ENCODE measurements around the gene ST3GAL2.

Gene ST3GAL2

DNA sequence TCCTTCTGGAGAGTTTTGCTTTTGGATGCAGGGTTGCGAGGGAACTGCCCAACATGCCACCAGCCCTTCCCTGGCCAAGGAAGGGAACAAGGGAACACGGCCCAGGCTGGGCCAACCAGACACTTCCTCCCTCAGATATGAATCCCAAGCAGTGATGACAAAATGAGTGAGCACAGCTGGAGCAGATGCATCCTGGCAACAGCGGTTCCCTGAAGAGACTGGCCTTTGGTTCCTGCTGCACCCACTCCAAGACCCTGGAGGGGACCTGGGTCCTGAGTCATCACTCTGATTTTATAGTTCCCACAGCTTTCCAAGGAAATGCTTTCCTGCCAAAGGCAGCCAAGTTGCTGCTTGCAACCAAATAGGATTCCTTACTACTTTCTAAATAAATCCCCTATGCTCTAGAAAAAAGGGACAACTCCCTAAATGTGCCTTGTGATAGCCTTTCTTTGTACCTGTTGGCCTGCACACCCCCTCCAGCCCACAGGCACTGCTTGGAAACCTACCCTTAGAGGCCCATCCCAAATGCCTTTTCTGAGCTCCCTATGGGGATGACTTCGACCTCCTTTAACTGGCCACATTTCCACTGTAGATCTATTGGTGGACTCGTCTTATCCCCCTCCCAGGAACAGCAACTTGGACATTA is 5.3 kb downstream of the ST3GAL2 start:
- DNase-seq (ENCODE audit: low spot score in 2 of 2) (no peak), ATAC-seq (no peak)
- Mint-ChIP-seq H3K4me3 (no peak overlapping the region), H3K9me3 (no peaks in the 10 kb centered on the region), H3K36me3 (peaks cover 18% of the 10 kb centered on the region), H3K27ac (peak overlapping the region; percentile 84), H3K4me1 (peaks cover 61% of the 10 kb centered on the region)

DNA sequence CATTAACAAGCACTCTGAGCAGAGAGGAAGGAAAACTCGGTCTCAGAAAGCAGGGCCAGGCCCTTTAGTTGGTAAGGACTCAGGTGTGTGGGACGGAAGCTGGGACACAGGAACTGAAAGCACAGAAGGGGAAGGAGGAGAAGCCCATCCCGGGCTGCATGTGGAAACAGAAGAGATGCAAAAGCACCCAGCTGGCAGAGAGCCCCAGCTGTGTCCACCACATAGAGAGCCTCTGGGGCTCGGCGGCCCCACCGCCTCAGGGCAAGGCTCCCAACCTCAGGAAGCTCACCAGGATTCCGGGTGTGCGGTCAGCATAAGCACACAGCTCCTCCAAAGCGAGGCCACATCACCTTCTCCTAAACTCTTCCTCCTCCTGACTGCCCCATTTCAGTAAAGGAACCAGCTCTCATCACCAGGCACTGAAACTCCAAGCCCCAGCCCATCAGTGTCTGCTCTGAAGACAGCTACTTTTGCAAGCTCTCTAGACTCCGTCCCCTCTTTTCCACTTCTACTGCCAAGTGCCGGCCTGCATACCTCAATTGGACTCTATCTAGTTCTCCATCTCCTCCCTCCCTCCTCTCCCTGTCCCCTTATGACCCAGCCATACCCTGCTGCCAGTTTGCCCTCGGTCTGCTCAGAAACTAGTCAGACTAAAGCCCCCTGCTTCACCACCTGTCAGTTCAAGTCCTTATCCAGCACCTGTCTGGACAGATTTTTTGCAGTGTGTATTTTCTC is 6.0 kb downstream of the ST3GAL2 start:
- Mint-ChIP-seq H3K9me3 (no peaks in the 10 kb centered on the region), H3K36me3 (peaks cover 12% of the 10 kb centered on the region), H3K4me1 (peaks cover 62% of the 10 kb centered on the region), H3K4me3 (no peak overlapping the region), H3K27ac (peak overlapping the region; percentile 84)
- no peak for DNase-seq (ENCODE audit: low spot score in 2 of 2)
- no peak for ATAC-seq

DNA sequence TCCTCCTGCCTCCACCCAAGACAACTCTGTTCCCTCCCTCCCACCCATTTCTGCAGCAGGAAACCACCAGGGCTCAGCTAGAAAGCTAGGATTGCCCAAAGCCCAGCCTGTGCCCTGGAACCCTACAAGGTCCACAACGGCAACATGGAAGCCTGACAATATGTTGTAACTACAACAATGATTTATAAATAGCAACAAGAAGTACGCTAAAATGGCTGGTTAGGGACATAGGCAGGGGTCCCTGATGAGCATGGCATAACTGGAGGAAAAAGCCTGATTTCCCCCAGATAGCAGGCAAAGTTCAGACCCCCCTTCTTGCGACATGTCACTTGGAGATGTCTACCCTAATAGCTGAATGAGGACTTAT is 6.6 kb downstream of the ST3GAL2 start:
- Mint-ChIP-seq H3K36me3 (peaks cover 8% of the 10 kb centered on the region), H3K9me3 (no peaks in the 10 kb centered on the region), H3K4me3 (no peak overlapping the region), H3K27ac (no peak overlapping the region), H3K4me1 (peaks cover 62% of the 10 kb centered on the region)
- DNase-seq (ENCODE audit: low spot score in 2 of 2) (no peak), ATAC-seq (no peak)

DNA sequence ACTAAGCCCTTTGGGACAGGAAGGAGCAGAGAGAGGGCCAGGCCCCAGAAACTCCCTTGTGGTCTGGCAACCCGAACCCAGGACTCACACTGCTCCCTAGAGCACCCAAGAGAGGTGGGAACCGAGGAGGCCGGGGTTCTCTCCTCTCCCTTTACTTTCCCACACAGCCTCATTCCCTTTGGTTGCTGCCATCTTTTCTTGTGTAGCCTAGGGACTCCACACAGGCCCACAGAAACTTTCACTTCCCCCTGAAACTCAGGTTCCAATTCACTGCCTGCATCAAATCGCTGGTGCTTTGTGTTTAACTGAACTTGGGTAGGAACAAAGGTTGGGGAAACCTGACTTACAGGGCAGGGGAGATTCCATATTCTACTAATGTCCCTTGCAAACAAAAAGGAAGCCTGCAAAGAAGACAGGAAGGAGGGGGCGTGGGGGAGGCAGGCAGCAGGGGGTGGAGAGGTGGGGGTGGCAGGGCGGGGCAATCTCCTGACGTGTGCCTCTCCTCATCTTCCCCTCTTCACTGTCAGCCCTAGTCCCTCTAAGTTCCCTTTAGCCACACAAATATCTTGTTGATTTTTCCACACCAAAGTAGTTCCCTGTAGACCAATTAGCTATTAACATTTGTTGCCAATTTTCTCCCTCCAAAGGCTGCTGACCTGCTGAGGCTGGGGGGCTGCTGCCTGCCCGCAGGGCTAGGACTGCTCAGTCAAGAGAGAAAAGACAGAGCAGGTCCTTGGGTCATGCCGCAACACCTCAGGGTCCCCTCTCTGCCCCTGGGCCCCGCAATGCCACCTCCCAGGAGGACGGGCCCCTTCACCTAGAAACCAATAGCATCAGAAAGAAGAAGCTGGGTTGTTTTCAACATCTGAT is 8.0 kb downstream of the ST3GAL2 start:
- Mint-ChIP-seq H3K27ac (peak overlapping the region; percentile 95), H3K4me1 (peaks cover 52% of the 10 kb centered on the region), H3K9me3 (no peaks in the 10 kb centered on the region), H3K36me3 (peaks cover 8% of the 10 kb centered on the region), H3K4me3 (peak overlapping the region; percentile 53)
- ATAC-seq, result peak; percentile 51
- DNase-seq (ENCODE audit: low spot score in 2 of 2), result no peak

DNA sequence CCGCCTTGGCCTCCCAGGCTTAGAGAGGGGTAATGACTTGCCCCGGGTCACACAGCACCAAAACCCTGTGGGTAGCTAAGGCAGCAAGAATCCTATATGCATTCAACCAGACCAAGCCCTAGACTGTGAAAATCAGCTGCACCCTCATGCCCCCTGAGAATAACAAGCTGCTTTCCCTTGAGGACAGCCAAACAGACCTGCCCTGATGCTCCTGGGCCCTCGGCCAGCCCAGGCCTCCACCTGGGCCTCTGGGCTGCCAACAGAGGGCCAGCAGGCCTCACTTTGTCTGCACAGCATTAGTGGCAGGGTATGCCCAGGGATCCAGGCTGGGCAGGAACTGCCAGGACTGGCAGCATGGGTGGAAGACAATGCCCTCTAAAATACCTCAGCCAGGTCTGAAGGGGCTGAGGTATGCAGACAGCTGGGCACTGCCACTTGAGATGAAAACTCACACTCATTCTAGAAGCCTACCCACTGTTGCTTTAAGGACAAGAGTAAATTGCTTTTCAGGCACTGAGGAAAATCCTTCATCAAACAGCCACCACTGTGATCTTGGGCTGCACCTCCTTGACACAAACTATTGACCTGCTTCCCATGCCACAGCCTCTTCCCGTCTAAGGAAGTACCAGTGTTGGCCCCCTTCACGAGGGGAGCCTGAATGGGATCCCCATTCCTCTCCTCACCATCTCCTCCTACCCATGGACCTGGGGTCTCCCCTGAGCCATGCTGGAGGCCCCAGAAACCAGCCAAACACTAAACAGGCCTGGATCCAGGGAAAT is 8.8 kb downstream of the ST3GAL2 start:
- no peak for DNase-seq (ENCODE audit: low spot score in 2 of 2)
- ATAC-seq, result no peak
- Mint-ChIP-seq H3K27ac (peak overlapping the region; percentile 95), H3K4me1 (peaks cover 52% of the 10 kb centered on the region), H3K9me3 (no peaks in the 10 kb centered on the region), H3K36me3 (peaks cover 16% of the 10 kb centered on the region), H3K4me3 (peak overlapping the region; percentile 53)

DNA sequence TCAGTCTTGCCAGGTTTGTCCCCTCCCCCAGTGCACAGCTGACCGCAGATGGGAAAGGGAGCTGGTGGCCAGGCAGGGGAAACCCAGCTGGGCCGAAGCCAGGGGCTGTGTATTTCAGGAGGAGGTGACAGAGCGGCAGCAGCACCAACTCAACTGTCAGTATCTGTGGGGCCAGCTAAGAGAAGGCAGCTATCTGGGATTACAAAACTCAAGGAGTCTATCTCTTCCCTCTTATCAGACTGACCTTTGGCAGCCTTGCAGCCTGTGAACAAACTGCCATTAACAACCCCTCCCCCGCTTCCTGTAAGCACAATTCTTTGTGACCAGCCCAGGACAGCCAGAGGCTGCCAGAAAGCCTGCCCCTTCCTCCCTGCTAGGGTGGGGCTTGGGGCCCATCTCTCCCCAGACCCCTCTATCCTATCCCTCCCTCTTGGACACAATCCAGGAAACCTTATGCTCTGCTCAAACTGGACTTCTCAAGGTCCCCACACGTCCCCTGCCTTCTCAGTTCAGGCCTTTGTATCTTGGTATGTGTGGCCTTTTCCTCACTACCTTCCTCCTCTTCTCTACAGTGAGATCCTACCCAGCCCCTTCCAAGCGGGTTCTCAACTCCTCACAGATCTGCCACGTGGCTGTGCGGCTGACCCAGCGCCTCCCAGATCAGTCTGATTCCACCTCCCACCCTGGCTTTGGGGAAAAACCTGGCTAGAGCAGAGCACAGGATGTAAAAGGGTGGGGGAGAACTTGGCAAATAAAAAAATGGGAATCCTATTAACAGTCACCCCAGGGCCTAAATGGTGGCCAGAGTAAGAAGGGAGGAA is 10.5 kb downstream of the ST3GAL2 start:
- Mint-ChIP-seq H3K4me1 (peaks cover 44% of the 10 kb centered on the region), H3K4me3 (peak overlapping the region; percentile 63), H3K36me3 (peaks cover 8% of the 10 kb centered on the region), H3K27ac (peak overlapping the region; percentile 95), H3K9me3 (no peaks in the 10 kb centered on the region)
- DNase-seq (ENCODE audit: low spot score in 2 of 2) (peak; percentile 52 to 77), ATAC-seq (peak; percentile 91)

DNA sequence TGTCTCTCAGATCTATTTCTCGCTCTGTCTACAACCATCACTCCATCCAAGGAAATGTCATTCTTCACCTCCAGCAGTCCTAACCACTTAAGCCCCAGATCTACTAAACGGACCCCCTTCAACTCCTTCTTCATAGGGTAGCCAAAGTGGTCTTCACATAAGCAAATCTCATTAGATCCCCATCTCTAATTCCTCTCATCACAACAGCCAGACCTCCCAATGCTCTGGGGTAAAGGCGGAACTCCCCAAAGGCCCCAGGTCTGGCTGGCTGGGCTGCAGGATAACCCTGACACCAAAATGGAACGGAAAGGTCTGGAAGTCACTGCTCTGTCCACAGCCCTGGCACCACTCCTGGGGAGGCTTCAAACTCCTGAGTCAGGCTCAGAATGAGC is 11.1 kb downstream of the ST3GAL2 start:
- no peak for DNase-seq (ENCODE audit: low spot score in 2 of 2)
- Mint-ChIP-seq H3K36me3 (peaks cover 8% of the 10 kb centered on the region), H3K27ac (peak overlapping the region; percentile 95), H3K9me3 (no peaks in the 10 kb centered on the region), H3K4me1 (peaks cover 38% of the 10 kb centered on the region), H3K4me3 (peak overlapping the region; percentile 63)
- no peak for ATAC-seq

DNA sequence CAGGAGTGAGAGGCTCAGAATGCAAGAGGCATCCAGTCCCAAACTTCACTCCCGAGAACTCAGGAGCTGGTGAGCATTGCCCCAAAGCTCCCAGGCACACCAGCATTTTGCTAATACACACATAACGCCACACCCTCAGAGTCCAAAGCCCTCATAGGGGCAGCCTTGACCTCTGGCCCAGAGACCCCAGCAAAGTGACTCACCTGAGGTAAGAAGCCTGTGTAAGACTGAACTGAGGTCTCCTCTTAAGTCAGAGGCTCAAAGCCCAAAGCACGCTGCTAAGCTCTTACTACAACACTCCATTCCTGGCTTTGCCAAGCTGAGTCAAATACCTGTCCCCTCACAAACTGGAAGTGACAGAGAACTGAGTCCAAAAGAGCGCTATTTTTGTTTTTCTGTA is 16.4 kb downstream of the ST3GAL2 start:
- no peak for DNase-seq (ENCODE audit: low spot score in 2 of 2)
- no peak for ATAC-seq
- Mint-ChIP-seq H3K4me3 (no peak overlapping the region), H3K9me3 (no peaks in the 10 kb centered on the region), H3K36me3 (peaks cover 8% of the 10 kb centered on the region), H3K4me1 (peaks cover 49% of the 10 kb centered on the region), H3K27ac (peak overlapping the region; percentile 32)

DNA sequence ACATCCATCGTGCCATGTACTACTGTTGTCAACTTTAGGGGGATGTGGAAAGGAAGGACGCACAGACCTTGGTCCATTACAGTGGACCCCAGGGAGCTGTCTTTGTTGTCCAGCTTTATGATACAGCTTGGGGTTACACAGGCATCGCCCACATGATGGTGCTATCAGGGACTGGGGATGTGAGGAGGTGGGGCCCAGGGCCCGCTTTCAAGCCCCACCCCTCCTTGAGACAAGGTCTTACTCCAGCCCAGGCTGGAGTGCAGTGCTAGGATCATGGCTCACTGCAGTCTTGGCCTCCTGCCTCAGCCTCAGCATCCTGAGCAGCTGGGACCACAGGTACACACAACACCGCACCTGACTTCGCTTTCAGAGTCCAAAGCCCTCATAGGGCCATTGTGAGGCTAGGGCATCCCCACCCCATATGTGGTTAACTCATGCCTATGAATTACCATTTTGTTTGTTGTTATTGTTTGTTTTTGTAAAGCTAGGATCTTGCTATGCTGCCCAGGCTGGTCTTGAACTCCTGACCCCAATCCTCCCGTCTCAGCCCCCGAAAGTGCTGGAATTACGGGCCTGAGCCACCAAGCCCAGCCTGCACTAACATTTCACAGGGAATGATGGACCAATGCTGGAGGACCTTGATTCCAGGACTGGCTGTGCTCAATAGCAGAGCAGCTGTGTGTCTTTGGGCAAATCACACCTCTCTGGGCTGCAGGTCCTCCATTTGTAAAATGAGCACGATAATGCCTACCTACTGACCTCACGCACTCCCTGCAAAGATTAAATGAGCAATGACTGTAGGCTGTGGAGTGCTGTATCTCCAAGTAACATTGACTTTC is 17.2 kb downstream of the ST3GAL2 start:
- no peak overlapping the region for H3K27ac Mint-ChIP-seq
- H3K4me3 Mint-ChIP-seq, result no peak overlapping the region
- H3K9me3 Mint-ChIP-seq, result no peaks in the 10 kb centered on the region
- DNase-seq (ENCODE audit: low spot score in 2 of 2) (no peak), ATAC-seq (no peak)
- H3K36me3 Mint-ChIP-seq, result peaks cover 8% of the 10 kb centered on the region
- peaks cover 48% of the 10 kb centered on the region for H3K4me1 Mint-ChIP-seq

DNA sequence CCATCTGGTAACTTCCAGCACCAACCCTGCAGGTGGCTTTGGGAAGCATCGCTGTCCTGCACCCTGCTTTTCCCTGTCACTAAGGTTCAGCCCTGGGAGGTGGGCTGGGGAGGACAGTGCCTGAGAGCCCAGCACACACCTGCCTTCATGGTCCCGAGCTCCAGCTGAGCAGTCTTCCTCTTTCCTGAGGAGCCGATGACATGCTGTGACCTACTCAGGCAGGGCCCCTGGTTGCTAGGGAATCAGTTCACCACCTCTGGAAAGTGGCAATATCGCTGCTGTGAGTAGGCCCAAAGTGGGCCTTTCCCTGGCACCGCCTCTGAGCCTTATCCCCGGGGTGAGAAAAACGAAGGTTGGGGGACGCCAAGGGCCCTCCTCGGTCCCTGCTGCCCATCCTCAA is 17.9 kb downstream of the ST3GAL2 start:
- Mint-ChIP-seq H3K4me3 (no peak overlapping the region), H3K4me1 (peaks cover 48% of the 10 kb centered on the region), H3K27ac (peak overlapping the region; percentile 78), H3K36me3 (peaks cover 8% of the 10 kb centered on the region), H3K9me3 (no peaks in the 10 kb centered on the region)
- DNase-seq (ENCODE audit: low spot score in 2 of 2) (no peak), ATAC-seq (no peak)

DNA sequence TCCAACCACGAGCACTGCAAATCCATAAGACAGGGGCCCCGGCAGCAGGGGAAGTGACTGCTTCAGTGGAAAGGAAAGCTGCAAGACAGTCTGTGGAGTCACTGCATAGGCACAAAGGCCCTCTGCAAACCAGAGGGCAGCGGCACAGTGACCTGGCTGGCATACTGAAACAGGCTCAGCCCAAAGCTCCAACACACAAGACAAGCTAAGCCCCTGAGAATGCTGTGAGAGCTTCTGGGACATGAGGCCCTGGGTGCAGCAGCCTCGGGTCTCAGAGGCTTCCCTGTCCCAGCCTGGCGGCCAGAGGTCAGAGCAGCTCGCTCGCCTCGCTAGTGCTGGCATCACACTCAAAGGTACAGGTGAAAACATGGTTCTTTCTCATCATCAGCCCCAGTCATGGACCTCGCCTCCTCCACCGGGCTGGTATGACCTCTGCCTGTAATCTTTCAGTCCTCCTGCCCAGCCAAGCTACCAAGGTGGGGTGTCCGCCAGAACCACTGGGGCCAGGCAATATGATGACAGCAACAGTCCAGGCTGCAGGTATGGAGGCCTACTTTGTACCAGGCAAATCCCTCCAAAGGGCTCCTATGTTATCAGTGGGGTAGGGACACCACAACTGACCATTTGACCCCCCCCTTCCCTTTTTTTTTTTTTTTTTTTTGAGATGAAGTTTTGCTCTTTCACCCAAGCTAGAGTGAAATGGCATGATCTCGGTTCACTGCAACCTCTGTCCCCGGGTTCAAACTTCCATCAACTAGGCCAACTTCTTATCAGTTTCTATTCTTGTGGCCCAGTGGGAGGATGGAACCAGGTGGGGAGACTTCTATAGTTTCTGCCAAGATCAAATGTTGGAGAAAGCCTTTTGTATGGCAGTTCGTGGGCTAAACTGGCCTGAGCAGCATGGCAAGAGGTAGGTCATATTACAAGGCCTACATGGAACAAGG is 19.2 kb downstream of the ST3GAL2 start:
- DNase-seq (ENCODE audit: low spot score in 2 of 2), result no peak
- Mint-ChIP-seq H3K27ac (peak overlapping the region; percentile 78), H3K4me1 (peaks cover 48% of the 10 kb centered on the region), H3K4me3 (no peak overlapping the region), H3K9me3 (no peaks in the 10 kb centered on the region), H3K36me3 (no peaks in the 10 kb centered on the region)
- no peak for ATAC-seq

DNA sequence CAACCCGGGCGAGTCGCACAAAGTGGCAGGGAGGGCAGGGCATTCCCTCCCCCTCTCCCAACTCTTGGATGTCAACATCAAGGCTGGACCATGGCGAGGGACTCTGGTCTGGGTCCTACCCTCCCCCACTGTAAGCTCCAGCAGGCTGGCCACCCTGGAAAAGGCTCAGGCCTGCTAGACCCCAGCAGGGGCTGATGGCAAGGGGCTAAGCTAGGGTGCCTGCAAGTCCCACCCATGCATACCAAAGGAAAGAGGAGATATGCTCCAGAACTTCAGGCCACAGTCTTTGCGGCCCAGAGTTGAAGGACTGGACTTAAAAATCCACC is 19.9 kb downstream of the ST3GAL2 start:
- ATAC-seq, result peak; percentile 14
- H3K9me3 Mint-ChIP-seq, result no peaks in the 10 kb centered on the region
- DNase-seq (ENCODE audit: low spot score in 2 of 2), result no peak
- H3K36me3 Mint-ChIP-seq, result no peaks in the 10 kb centered on the region
- peak overlapping the region; percentile 78 for H3K27ac Mint-ChIP-seq
- H3K4me3 Mint-ChIP-seq, result peak overlapping the region; percentile 32
- H3K4me1 Mint-ChIP-seq, result peaks cover 48% of the 10 kb centered on the region
